ENCODE data around the gene HCRTR1. TPM values are rescaled to one million over a fixed set of nuclear protein-coding genes. Genes with fewer than 3 reads are reported as not detected.

HCRTR1 gene
- total and polyA plus RNA-seq, 2 donors (not counting 3 experiments of a cell fraction or from before 2014, with no cell fraction given) = 0.93 to 1.5 TPM

- no peaks in the 10 kb centered on the region for H3K9me3 ChIP-seq (replicated peaks; ENCODE audit: control insufficient read depth, insufficient read depth, low read length)
- TF ChIP-seq GATA2 (IDR thresholded peaks at IDR 0.05; ENCODE audit: insufficient read depth, insufficient read length, low read depth, low read length) = no peak
- TF ChIP-seq MYC (IDR thresholded peaks at IDR 0.05; ENCODE audit: low read depth, low read length) = no peak
- no peak for TF ChIP-seq MAX (IDR thresholded peaks at IDR 0.05; ENCODE audit: insufficient read depth, insufficient read length)
- H3K27ac ChIP-seq (ENCODE audit: insufficient read depth, low read depth, low read length) = no peak overlapping the region
- H3K9me1 ChIP-seq (replicated peaks; ENCODE audit: control insufficient read depth, extremely low read depth, insufficient read depth, low read length) = no peaks in the 10 kb centered on the region
- dilution Hi-C loops (cut with MboI; ENCODE audit: extremely low pct_ligation_motif_present, low sequenced_read_pairs) (no loop called here), intact Hi-C loops (cut with micrococcal nuclease) (loop anchor here (5.0 kb wide), 1 partner anchor 300 kb away; no protein-coding TSS in a partner anchor)
- H3K36me3 ChIP-seq (ENCODE audit: control insufficient read depth in 2 of 2, extremely low read depth in 1 of 2, insufficient read depth in 2 of 2, low read length in 2 of 2) = no peaks in the 10 kb centered on the region
- H2AFZ ChIP-seq (ENCODE audit: low read depth, low read length) = no peak overlapping the region
- H3K9ac ChIP-seq (replicated peaks; ENCODE audit: extremely low read depth, insufficient read depth, low read length) = no peak overlapping the region
- no peaks in the 10 kb centered on the region for H3K27me3 ChIP-seq (ENCODE audit: control insufficient read depth in 2 of 2, insufficient read depth in 2 of 2, low read length in 2 of 2)
- no peaks in the 10 kb centered on the region for H3K4me1 ChIP-seq (ENCODE audit: control insufficient read depth, extremely low read depth, insufficient read depth, low read length)
- ChIA-PET POLR2A (no interaction called here), CTCF (interaction anchor here (1.0 to 11.5 kb wide), 9 partner anchors 42 to 401 kb away, joined by 3 to 180 read pairs (median 6); partner anchors contain the start of gene COL16A1)
- no peaks in the 10 kb centered on the region for H3K79me2 ChIP-seq (ENCODE audit: control insufficient read depth, insufficient read depth, low read length)
- no peak for DNase-seq (ENCODE audit: low read depth, low spot score)
- no peaks in the 10 kb centered on the region for H4K20me1 ChIP-seq (replicated peaks; ENCODE audit: control insufficient read depth, extremely low read depth, insufficient read depth, low read length)
- H3K4me3 ChIP-seq (replicated peaks in 1 of 3; ENCODE audit: insufficient read depth in 1 of 3, low read depth in 1 of 3, low read length in 3 of 3) = no peak overlapping the region
- H3K4me2 ChIP-seq (ENCODE audit: insufficient read depth, low read length) = no peak overlapping the region
- no peak for FAIRE-seq
- no TSS peak for BruUV-seq (replicated peaks)
These were observed 44.4 kb downstream of the HCRTR1 start for GRCh38 chr1:31661856-31662255.

- no peak overlapping the region for H3K9ac ChIP-seq (replicated peaks; ENCODE audit: extremely low read depth, insufficient read depth, low read length)
- no TSS peak for BruUV-seq (replicated peaks)
- H3K4me1 ChIP-seq (ENCODE audit: control insufficient read depth, extremely low read depth, insufficient read depth, low read length) = no peaks in the 10 kb centered on the region
- H3K27ac ChIP-seq (ENCODE audit: insufficient read depth, low read depth, low read length) = no peak overlapping the region
- H3K36me3 ChIP-seq (ENCODE audit: control insufficient read depth in 2 of 2, extremely low read depth in 1 of 2, insufficient read depth in 2 of 2, low read length in 2 of 2) = no peaks in the 10 kb centered on the region
- no peak overlapping the region for H3K4me2 ChIP-seq (ENCODE audit: insufficient read depth, low read length)
- no peak overlapping the region for H2AFZ ChIP-seq (ENCODE audit: low read depth, low read length)
- TF ChIP-seq JUN (IDR thresholded peaks at IDR 0.05; ENCODE audit: borderline replicate concordance, insufficient read depth, insufficient read length, low read depth) = no peak
- no peak for TF ChIP-seq EZH2 (IDR thresholded peaks at IDR 0.05; ENCODE audit: borderline replicate concordance, low read depth, low read length, severe bottlenecking)
- TF ChIP-seq MAX (IDR thresholded peaks at IDR 0.05; ENCODE audit: insufficient read depth, insufficient read length) = no peak
- TF ChIP-seq POLR2AphosphoS5 (IDR thresholded peaks at IDR 0.05; ENCODE audit: insufficient read depth, low read depth, low read length) = no peak
- TF ChIP-seq POLR2A (IDR thresholded peaks at IDR 0.05; ENCODE audit: low read depth, low read length) = no peak
- TF ChIP-seq MYC (IDR thresholded peaks at IDR 0.05; ENCODE audit: low read depth, low read length) = no peak
- TF ChIP-seq FOS (IDR thresholded peaks at IDR 0.05; ENCODE audit: borderline replicate concordance, insufficient read depth, low read length) = no peak
- TF ChIP-seq GATA2 (IDR thresholded peaks at IDR 0.05; ENCODE audit: insufficient read depth, insufficient read length, low read depth, low read length) = no peak
- no peak for TF ChIP-seq CTCF (IDR thresholded peaks at IDR 0.05; ENCODE audit: extremely low read depth in 1 of 2, insufficient read depth in 1 of 2, low read depth in 1 of 2, low read length in 2 of 2)
- intact Hi-C loops (cut with micrococcal nuclease) = loop anchor here (5.0 kb wide), 1 partner anchor 300 kb away; no protein-coding TSS in a partner anchor
- H4K20me1 ChIP-seq (replicated peaks; ENCODE audit: control insufficient read depth, extremely low read depth, insufficient read depth, low read length) = no peaks in the 10 kb centered on the region
- dilution Hi-C loops (cut with MboI; ENCODE audit: extremely low pct_ligation_motif_present, low sequenced_read_pairs) = no loop called here
- no peaks in the 10 kb centered on the region for H3K9me1 ChIP-seq (replicated peaks; ENCODE audit: control insufficient read depth, extremely low read depth, insufficient read depth, low read length)
- no peak for FAIRE-seq
- ChIA-PET CTCF (interaction anchor here (0.7 to 11.5 kb wide), 11 partner anchors 12 to 401 kb away, joined by 3 to 180 read pairs (median 7); no protein-coding TSS in a partner anchor), POLR2A (no interaction called here)
- no peaks in the 10 kb centered on the region for H3K9me3 ChIP-seq (replicated peaks; ENCODE audit: control insufficient read depth, insufficient read depth, low read length)
- DNase-seq (ENCODE audit: low read depth, low spot score) = no peak
- H3K79me2 ChIP-seq (ENCODE audit: control insufficient read depth, insufficient read depth, low read length) = no peaks in the 10 kb centered on the region
- H3K27me3 ChIP-seq (ENCODE audit: control insufficient read depth in 2 of 2, insufficient read depth in 2 of 2, low read length in 2 of 2) = no peaks in the 10 kb centered on the region
- H3K4me3 ChIP-seq (replicated peaks in 1 of 3; ENCODE audit: insufficient read depth in 1 of 3, low read depth in 1 of 3, low read length in 3 of 3) = no peak overlapping the region
These were observed 45.0 kb downstream of the HCRTR1 start for GRCh38 chr1:31662463-31662862.

All from endothelial cell of umbilical vein (primary cell).